HuH-7.5 (cell line): Measurements from ENCODE around the gene CCM2L.

Source experiments
- DNase-seq: peaks from one replicate; pipeline ENCODE4 v3.0.0; 2011; ENCODE audit warnings: low spot score

The CCM2L gene

GRCh38 chr20:32010101-32010500 lies at the start of gene CCM2L:
Gene CCM2L (plus strand): TSS chr20:32010438. CDS start chr20:32010455, 17 bp downstream.
- no peak for DNase-seq

DNA sequence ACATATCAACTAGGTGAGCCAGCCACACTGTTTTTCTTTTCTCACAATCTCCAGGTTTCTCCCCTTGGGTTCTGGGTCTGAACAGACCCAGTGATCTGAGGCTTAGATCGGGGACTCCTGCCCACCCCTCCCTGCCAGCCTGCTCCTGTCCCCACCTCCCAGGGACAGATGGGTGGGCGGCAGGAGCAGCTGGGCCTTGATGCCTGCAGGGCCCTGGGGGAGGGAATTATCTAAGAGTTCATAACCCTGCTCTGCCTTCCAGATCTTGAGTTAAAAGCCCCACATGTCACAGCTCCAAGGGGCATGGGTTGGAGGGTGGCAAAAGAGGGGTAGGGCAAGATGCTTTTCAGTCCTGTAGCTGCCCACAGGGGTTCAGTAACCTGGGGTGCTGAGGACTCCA lies 47.5 kb upstream of the CCM2L start:
- no peak for DNase-seq

- DNase-seq, result no peak
These were observed 46.3 kb upstream of the CCM2L start for GRCh38 chr20:31963889-31964288.

DNA sequence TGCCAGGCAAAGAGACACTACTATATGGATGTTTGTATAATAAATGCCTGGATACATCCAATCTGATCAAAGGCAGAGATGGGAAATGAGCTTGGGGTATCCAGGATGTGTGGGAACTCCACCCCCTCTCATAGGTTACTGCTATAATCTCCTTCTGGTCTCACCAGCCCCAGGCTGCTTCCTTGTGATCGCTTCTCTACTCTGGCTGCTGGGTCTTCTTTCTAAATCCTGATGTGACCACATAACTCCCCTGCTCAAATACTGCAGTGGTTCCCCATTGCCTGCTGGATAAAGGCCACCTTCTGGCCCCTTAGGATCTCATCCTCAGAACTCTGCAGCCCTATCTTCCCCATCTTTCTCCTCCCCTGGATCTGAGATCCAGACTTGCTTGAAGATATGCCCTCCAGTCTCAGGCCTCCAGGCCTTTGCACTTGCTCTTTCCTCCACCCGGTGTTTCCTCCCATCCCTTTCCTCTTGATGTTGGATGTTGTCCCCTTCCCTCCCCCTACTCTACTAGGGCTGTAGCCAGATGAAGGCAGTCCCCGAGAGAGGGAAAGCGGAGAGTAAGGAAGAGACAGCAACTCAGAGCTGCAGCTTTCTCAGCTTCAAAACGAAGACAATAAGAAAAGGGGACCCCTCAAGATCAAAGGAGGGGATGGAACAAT lies 43.1 kb upstream of the CCM2L start:
- no peak for DNase-seq

DNA sequence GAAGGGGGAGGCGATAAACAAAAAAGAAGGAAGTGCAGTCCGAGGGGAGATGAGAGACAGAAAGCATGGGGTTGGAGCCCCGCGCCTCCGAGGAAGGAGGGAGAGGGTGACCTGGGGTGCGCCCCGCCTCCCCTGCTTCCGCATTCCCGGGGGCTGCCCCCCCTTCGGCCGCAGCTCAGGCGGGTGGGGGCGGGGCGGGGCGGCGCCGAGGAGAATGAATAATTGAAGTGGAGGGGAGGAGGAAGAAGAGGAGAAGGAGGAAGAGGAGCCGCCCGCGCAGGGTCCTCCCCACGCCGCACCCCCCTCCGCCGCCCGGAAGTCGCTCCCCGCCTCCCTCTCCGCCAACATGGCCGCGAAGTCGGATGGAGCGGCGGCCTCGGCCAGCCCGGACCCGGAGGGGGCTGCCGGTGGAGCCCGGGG lies 42.4 kb upstream of the CCM2L start, which contains the start of gene XKR7:
TSS of gene XKR7 (plus strand) at position 322 of the 420 bp plus-strand sequence. CDS start at position 347, 25 bp downstream.
- DNase-seq, result no peak

DNA sequence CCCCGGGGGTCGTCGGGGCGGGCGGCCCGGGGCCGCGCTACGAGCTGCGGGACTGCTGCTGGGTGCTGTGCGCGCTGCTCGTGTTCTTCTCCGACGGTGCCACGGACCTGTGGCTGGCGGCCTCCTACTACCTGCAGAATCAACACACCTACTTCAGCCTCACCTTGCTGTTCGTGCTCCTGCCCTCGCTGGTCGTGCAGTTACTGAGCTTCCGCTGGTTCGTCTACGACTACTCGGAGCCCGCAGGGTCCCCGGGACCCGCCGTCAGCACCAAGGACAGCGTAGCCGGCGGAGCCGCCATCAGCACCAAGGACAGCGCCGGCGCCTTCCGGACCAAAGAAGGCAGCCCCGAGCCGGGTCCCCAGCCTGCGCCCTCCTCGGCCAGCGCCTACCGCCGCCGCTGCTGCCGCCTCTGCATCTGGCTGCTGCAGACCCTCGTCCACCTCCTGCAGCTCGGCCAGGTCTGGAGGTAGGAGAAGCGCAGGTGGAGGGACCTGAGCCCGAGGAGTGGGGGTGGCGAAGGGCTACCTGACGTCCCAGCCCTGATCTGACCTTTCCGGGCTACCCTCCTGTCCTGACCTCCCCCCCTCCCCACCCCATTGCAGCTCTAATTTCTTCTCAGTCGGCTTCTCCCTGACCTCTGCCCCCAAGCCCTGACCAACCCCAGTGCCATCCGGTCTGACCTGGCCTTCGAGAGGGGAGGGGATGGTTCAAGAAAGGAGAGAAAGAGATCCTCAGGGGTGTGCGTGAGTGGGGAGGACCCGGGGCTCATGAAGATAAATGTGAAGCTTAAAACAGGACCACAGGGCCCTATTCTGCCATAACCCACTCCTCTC lies 41.7 kb upstream of the CCM2L start:
- peak; percentile 99 for DNase-seq

GRCh38 chr20:31969991-31970390 lies 40.2 kb upstream of the CCM2L start:
- DNase-seq, result no peak

DNA sequence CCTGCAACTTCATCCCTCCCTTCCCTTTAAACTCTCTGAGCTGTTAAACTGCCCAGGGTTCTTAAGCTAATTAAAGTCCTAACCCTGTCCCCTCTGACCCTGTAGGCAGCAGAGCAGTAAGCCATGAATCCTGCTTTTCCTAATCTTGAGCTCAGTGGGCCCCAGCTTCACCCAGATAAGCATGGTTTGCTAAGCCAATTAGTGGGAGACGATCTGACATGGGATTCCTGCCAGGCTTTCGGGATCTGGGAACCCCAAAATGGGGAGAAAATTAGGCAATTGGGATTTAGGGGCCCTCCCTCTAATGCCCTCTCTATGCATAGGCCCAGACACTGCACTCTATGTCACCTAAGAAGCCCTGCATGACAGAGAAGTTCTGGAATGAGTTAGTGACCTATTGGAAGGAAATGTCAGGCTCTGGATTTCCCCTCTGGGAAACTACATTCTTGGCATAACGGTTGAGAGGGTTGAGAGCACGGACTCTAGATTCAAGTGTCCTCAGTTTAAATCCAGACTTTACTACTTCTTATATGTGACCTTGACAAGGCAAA lies 37.7 kb upstream of the CCM2L start:
- no peak for DNase-seq

GRCh38 chr20:31974296-31974695 lies 35.9 kb upstream of the CCM2L start:
- DNase-seq, result no peak

DNA sequence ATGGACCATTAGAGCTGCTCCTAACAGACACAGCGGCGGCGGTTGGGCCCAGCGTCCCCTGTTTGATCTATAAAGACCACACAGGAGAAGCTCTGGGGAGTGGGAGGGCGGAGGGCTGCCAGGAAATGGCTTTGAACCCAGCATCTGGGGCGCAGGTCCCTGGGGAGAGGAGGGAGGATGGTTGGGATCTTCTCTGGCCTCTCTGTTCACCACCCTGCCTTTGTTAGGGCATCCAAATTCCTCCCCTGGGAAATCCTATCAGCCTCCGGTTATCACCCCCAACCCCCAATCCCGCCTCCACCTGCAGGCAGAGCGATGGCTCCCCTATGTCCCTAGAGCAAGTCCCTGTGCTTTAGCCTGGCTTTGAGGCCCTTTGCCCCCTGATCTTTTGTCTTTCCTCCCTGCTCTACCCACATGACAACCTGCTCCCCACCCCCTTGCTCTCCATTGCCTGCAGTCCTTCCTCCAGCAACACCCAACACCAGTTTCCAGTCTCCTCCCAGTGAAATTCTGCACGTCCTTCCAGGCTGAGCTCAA lies 35.2 kb upstream of the CCM2L start:
- no peak for DNase-seq

- no peak for DNase-seq
These were observed 34.4 kb upstream of the CCM2L start for GRCh38 chr20:31975874-31976273.

DNA sequence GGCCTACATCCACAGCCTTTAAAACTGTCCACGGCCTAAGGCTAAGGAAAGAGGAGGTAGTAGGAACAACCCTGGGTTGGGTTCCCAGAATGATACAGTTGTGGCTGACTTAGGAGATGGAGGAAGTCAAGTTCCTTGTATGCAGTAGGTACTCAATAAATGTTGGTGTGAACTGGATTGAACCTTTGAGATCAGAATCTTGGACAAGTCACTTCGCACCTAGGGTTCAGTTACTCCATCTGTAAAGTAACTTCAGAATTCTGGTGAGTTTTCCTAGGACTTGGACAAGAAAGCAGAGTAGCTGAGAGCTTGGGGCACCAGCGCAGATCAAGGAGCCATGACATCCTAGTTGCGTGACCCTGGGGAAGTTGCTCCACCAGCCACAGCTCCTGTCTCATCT lies 33.2 kb upstream of the CCM2L start:
- DNase-seq, result no peak

DNA sequence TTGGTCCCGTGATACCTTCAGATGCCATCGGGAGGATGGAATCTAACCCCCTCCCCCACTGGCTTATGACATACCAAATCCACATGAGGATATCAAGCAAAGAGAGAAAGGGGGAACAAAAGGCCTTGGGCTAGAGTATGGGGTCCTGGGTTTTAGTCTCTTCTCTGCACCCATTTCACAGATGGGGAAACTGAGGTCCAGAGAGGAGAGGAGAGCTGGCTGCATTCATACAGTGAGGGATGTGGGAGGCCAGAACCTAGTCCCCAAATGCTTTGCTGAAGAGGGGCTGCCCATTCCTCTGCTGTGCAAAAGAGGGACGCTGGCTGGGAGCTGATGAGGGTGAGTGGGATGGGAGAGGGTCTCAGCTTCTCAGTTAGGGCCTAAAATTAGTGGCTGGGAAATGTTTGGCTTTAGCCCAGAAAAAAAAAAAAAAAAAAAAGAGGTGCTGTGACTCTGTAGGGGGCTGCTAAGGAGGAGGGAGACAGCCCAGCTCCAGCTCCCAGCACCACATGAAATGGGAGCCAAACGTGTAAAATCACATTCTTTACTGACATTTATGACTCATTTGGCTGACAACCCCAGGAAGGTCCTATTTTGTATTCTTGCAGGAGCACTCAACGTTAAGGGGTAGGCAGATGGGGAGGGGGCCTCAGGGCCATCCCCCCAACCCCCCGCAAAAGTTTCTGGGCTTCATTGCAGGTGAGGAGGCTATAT lies 30.4 kb upstream of the CCM2L start:
- DNase-seq, result no peak

DNA sequence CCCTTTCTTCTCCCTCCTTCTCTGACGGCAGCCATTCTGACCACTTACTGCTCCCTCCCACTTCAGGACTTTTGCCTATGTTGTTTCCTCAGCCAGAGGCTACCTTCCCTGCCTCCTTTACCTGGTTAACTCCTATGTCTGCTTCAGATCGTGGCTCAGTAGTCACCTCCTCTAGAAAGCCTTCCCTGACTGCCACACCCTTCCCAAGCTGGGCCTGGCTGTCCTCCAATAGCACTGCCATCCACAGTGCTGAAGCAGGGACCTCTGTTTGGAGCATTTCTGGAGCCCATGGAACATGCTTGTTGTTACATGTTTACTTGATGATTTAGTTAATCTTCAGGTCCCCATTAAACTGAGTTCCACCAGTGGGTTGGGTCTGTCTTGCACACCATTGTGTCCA lies 28.5 kb upstream of the CCM2L start:
- no peak for DNase-seq

DNA sequence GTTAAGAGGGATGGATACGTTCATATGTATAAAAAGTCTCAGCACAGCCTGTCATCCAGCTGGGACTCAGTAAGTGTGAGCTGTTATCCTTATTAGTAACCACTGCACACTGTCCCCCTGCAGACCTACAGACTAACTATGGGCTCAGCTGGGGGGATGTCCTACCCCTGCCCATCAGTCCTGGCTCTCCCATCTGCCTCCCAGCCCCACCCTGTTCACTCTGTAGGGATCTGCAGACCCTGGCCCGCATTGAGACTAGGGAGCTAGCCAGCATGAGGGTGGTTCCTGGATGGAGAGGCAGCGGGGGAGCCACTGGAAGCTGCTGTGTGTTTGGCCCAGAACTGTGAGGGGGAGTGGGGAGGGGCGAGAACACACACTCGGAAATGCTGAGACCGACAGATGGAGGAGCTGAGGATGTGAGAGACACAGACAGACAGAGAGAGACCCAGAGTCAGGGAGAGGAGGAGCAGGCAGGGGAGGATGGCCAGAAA lies 25.2 kb upstream of the CCM2L start:
- no peak for DNase-seq

DNA sequence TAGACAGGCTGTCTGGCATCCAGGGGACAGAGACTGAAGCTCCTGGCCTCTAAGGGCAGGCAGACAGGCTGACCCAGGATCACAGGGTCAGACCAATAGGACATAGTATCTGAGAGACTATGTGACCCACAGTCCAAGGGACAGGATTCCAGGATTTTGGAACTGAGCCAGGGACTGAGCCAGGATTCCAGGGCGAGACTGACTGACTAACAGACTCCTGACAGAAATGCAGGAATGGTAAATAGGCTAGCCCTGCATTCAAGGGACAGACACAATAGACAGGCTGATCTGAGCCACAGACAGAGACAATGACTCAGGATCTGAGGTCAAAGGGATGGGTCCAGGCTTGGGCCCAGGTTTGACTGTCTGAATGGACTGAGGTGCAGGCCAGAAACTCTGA lies 22.5 kb upstream of the CCM2L start:
- DNase-seq, result no peak

GRCh38 chr20:31988430-31989015 lies 21.7 kb upstream of the CCM2L start:
- no peak for DNase-seq

DNA sequence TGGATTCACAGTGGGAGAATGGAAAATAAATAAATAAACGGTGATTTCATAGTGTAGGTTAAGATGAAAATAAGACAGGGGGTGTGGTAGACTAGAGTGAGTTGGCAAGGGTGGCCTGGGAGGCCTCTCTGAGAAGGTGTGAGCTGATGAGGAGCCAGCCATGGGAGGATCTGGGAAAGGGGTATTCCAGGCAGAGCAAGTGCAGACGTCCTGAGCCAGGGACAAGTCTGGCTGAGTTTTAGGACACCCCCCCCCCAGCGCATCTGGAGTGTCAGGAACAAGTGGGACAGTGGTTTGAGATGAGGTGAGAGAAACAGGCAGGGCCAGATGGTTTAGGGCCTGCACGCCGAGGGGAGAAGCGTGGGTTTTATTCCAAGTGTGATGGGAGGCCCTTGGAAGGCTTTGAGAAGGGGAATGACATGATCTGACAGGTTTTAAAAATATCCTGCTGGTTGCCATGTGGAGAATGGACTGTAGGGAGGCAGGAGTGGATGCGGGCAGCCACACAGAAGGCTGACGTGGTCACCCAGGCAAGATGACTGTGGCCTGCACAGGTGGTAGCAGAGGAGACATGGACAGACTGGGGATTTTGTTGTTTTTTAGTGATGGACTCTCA lies 21.1 kb upstream of the CCM2L start:
- DNase-seq, result no peak

DNA sequence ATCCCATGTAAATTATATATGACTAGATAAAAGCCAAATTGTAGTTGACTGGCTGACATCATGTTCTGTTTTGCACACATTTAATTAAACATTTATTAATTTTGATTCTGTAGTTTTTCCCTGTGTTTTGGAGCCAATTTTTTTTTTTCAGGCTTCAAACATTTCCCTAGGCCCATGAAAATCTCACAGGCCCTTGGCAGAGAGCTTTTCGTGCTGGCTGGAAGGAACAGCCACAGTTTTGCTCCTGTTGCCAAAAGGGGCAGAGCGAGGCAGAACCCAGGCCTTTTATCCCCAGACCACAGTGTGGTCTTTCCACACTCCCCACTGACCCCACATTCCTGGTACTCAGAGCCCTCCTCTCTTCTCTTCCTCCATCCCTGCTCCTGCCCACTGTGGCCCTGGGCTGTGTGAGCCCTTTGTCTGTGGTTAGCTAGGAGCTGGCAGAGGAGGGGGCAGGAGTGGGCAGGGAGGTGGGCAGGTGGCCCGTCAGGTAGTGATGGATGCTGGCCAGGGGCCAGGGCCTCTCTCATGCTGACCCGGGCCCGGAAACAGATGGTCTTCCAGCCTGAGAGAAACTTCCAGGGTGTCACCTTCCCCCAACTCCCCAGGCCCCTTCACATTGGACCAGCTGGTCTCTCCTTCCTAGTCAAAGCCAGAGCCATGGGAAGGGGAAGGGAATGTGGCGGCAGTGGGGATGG lies 19.4 kb upstream of the CCM2L start:
- no peak for DNase-seq

DNA sequence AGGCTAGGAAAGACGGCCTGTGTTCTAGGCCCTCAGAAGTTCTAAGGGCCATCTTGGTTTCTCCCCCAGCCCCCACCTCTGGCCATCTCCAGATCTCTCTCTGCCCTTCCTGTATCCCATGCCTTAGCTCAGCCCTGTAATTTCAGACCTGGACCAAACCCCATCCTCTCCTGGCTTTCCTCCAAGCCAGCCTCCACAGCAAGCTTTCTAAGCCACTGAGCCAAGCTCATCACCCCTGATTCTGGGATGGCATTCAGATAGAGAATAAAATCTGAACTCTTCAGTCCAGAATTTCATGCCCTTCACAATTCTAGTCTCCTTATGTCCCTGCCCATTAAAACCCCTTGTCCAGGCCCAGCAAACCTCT lies 18.9 kb upstream of the CCM2L start:
- no peak for DNase-seq

DNA sequence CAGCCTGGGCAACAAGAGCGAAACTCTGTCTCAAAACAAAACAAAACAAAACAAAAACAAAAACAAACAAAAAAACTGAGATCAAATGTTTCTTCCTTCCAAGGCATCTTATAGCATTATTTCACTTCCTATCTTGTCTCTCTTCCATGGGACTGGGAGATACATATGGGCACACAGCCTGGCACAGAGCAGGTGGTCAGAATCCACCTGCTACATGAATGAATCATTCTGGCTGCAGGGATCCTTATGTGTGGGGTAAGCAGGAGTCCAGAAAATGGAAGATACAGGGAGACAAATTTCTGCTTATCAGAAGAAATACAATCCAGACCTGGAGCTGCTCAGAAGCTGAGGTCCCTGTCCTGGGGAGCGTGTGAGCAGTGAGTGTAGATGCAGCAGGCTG lies 18.2 kb upstream of the CCM2L start:
- no peak for DNase-seq
